ENCODE data around the gene OPALIN.

DNA sequence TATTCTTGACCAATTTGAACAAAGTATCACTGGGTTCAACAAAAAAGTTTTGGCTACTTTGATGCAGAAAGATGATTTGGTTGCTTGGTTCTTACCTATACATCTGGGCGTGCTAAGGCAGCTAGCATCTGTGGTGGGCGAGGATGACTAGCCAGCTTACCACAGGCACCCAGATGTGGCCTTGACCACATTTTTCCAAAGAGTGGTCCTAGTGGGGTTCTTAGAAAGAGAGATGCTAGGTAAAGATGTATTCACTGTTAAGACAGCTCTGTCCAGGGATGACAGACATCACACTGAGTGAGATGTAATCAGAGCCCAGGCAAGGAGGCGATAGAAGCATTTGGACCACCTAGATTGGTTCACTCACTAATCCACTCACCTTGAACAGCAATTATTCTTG is 53.8 kb downstream of the OPALIN start:
- TF ChIP-seq, protein P1, sequence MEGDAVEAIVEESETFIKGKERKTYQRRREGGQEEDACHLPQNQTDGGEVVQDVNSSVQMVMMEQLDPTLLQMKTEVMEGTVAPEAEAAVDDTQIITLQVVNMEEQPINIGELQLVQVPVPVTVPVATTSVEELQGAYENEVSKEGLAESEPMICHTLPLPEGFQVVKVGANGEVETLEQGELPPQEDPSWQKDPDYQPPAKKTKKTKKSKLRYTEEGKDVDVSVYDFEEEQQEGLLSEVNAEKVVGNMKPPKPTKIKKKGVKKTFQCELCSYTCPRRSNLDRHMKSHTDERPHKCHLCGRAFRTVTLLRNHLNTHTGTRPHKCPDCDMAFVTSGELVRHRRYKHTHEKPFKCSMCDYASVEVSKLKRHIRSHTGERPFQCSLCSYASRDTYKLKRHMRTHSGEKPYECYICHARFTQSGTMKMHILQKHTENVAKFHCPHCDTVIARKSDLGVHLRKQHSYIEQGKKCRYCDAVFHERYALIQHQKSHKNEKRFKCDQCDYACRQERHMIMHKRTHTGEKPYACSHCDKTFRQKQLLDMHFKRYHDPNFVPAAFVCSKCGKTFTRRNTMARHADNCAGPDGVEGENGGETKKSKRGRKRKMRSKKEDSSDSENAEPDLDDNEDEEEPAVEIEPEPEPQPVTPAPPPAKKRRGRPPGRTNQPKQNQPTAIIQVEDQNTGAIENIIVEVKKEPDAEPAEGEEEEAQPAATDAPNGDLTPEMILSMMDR (IDR thresholded peaks at IDR 0.05) = no peak
- TF ChIP-seq POLR2A (IDR thresholded peaks at IDR 0.05) = no peak

Measured in lower leg skin (tissue), 3 donors.